ENCODE data around the gene DLEU7.

DLEU7 gene

GRCh38 chr13:50867637-50867945 is 24.1 kb upstream of the DLEU7 start:
- H3K79me2 ChIP-seq (ENCODE audit: insufficient read depth, low read length), result no peaks in the 10 kb centered on the region
- no peaks in the 10 kb centered on the region for H3F3A ChIP-seq (ENCODE audit: low read depth)
- H3K27me3 ChIP-seq (ENCODE audit: insufficient read depth, low read length, poor library complexity, severe bottlenecking), result no peaks in the 10 kb centered on the region
- H3K9me3 ChIP-seq (ENCODE audit: insufficient read depth, low read depth, low read length), result 0 out of 2 replicates have a peak, but pooled peaks cover 2% of the 10 kb centered on the region
- no peak overlapping the region for H3K9ac ChIP-seq (ENCODE audit: low read depth, low read length, poor library complexity, severe bottlenecking)
- H3K4me1 ChIP-seq (ENCODE audit: insufficient read depth, low read length, poor library complexity, severe bottlenecking), result peaks cover 10% of the 10 kb centered on the region
- H3K4me2 ChIP-seq (ENCODE audit: low read depth, low read length, poor library complexity, severe bottlenecking), result no peak overlapping the region
- no peak overlapping the region for H2AFZ ChIP-seq (ENCODE audit: low read length)
- H3K9me2 ChIP-seq (replicated peaks; ENCODE audit: low read depth, low read length), result no peaks in the 10 kb centered on the region
- no peak for TF ChIP-seq EZH2phosphoT487 (IDR thresholded peaks at IDR 0.05; ENCODE audit: borderline replicate concordance)
- no peak for TF ChIP-seq CTCF (conservative IDR thresholded peaks at IDR 0.05; ENCODE audit: low read length)
- H4K20me1 ChIP-seq (ENCODE audit: insufficient read depth, low read length, poor library complexity, severe bottlenecking), result no peaks in the 10 kb centered on the region
- no peaks in the 10 kb centered on the region for H3K36me3 ChIP-seq (ENCODE audit: insufficient read depth, low read length)
- no peak overlapping the region for H3K4me3 ChIP-seq (ENCODE audit: low read length, poor library complexity, severe bottlenecking)

GRCh38 chr13:50866817-50867636 is 23.5 kb upstream of the DLEU7 start:
- no peaks in the 10 kb centered on the region for H4K20me1 ChIP-seq (ENCODE audit: insufficient read depth, low read length, poor library complexity, severe bottlenecking)
- H3K9me2 ChIP-seq (replicated peaks; ENCODE audit: low read depth, low read length), result no peaks in the 10 kb centered on the region
- H3K4me1 ChIP-seq (ENCODE audit: insufficient read depth, low read length, poor library complexity, severe bottlenecking), result peaks cover 7% of the 10 kb centered on the region
- no peaks in the 10 kb centered on the region for H3K36me3 ChIP-seq (ENCODE audit: insufficient read depth, low read length)
- H3K79me2 ChIP-seq (ENCODE audit: insufficient read depth, low read length), result no peaks in the 10 kb centered on the region
- no peaks in the 10 kb centered on the region for H3F3A ChIP-seq (ENCODE audit: low read depth)
- H3K27me3 ChIP-seq (ENCODE audit: insufficient read depth, low read length, poor library complexity, severe bottlenecking), result no peaks in the 10 kb centered on the region
- H2AFZ ChIP-seq (ENCODE audit: low read length), result no peak overlapping the region
- no peak overlapping the region for H3K4me3 ChIP-seq (ENCODE audit: low read length, poor library complexity, severe bottlenecking)
- H3K9ac ChIP-seq (ENCODE audit: low read depth, low read length, poor library complexity, severe bottlenecking), result no peak overlapping the region
- no peak for TF ChIP-seq EZH2phosphoT487 (IDR thresholded peaks at IDR 0.05; ENCODE audit: borderline replicate concordance)
- TF ChIP-seq CTCF (conservative IDR thresholded peaks at IDR 0.05; ENCODE audit: low read length), result no peak
- no peak overlapping the region for H3K4me2 ChIP-seq (ENCODE audit: low read depth, low read length, poor library complexity, severe bottlenecking)
- 0 out of 2 replicates have a peak, but pooled peaks cover 6% of the 10 kb centered on the region for H3K9me3 ChIP-seq (ENCODE audit: insufficient read depth, low read depth, low read length)

GRCh38 chr13:50864492-50864891 is 21.0 kb upstream of the DLEU7 start:
- H3K4me2 ChIP-seq (ENCODE audit: low read depth, low read length, poor library complexity, severe bottlenecking), result no peak overlapping the region
- peaks cover 7% of the 10 kb centered on the region for H3K4me1 ChIP-seq (ENCODE audit: insufficient read depth, low read length, poor library complexity, severe bottlenecking)
- no peak overlapping the region for H3K9ac ChIP-seq (ENCODE audit: low read depth, low read length, poor library complexity, severe bottlenecking)
- H3K9me3 ChIP-seq (ENCODE audit: insufficient read depth, low read depth, low read length), result peaks cover 13% of the 10 kb centered on the region; the same call in 1 of the 2 replicates
- no peaks in the 10 kb centered on the region for H4K20me1 ChIP-seq (ENCODE audit: insufficient read depth, low read length, poor library complexity, severe bottlenecking)
- no peak overlapping the region for H2AFZ ChIP-seq (ENCODE audit: low read length)
- H3K79me2 ChIP-seq (ENCODE audit: insufficient read depth, low read length), result no peaks in the 10 kb centered on the region
- TF ChIP-seq EZH2phosphoT487 (IDR thresholded peaks at IDR 0.05; ENCODE audit: borderline replicate concordance) (no peak), CTCF (conservative IDR thresholded peaks at IDR 0.05; ENCODE audit: low read length) (no peak)
- no peaks in the 10 kb centered on the region for H3K9me2 ChIP-seq (replicated peaks; ENCODE audit: low read depth, low read length)
- H3F3A ChIP-seq (ENCODE audit: low read depth), result no peaks in the 10 kb centered on the region
- H3K4me3 ChIP-seq (ENCODE audit: low read length, poor library complexity, severe bottlenecking), result no peak overlapping the region
- no peaks in the 10 kb centered on the region for H3K36me3 ChIP-seq (ENCODE audit: insufficient read depth, low read length)
- H3K27me3 ChIP-seq (ENCODE audit: insufficient read depth, low read length, poor library complexity, severe bottlenecking), result no peaks in the 10 kb centered on the region
